Keratinocyte (primary cell): ENCODE measurements around the gene CCDC88B.

Source experiments
- CTCF ChIP-seq, 3 experiments: IDR thresholded peaks in 1 of 3; conservative IDR thresholded peaks in 1 of 3; optimal IDR thresholded peaks in 1 of 3; 2 replicates in 2 of 3; 3 replicates in 1 of 3; pipeline versions ENCODE3 to v1.5.1; 2011; ENCODE audit warnings: low read length in 3 of 3, mild to moderate bottlenecking in 3 of 3, moderate library complexity in 2 of 3, control low read depth in 1 of 3, inconsistent platforms in 1 of 3; ENCODE audit not compliant: insufficient read depth in 2 of 3; ENCODE audit errors: extremely low read depth in 1 of 3
- EZH2 ChIP-seq: IDR thresholded peaks from one replicate; pipeline ENCODE4 v1.6.1; 2012; ENCODE audit warnings: inconsistent platforms, mild to moderate bottlenecking, low read length, moderate library complexity

GRCh38 chr11:64367931-64368672 is 28.1 kb downstream of the CCDC88B start:
- no peak for TF ChIP-seq CTCF (optimal IDR thresholded peaks at IDR 0.05 in 1 of 3, IDR thresholded peaks at IDR 0.05 in 1 of 3, conservative IDR thresholded peaks at IDR 0.05 in 1 of 3; ENCODE audit: extremely low read depth in 1 of 3, insufficient read depth in 2 of 3, low read length in 3 of 3)
- TF ChIP-seq EZH2: no peak
